ENCODE measurements around the gene VPS51.

VPS51 gene

DNA sequence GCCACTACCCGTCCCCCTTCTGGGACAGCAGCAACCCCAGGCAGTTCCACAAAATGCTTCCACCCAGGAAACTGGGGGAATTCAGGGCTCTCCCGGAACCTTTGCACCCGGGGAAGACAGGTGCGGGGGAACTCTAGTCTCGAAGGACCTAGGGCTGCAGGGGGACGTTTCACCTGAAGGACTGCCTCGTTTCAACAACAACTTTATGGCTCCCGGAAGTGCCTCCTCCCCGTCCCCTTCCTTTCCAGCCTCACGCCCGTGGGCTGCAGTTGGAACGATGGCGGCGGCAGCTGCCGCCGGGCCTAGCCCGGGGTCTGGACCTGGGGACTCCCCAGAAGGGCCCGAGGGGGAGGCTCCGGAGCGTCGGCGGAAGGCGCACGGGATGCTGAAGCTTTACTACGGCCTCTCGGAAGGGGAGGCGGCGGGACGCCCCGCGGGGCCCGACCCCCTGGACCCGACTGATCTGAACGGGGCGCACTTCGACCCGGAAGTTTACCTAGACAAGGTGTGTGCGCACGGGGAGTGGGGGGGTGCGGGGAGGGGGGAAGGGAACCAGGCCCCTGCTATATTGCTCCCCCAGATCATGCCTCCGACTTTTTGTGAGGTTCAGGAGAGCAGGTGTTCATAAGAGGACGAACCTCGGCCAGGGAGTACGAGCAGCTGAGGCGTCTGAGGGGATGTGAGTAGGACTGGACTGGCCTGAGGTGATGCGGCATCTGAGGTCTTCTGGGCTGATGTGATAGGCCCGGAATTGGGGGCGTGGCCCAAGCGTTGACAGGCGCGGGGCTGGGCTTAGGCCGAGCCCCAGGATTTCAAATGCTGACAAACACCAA lies at the start of gene VPS51:
Gene VPS51 (plus strand): TSS at position 241 of the 833 bp plus-strand sequence. CDS start 37 bp downstream, at position 278.
- H3K4me3 Mint-ChIP-seq = peak within 1 kb of the TSS; percentile 93

DNA sequence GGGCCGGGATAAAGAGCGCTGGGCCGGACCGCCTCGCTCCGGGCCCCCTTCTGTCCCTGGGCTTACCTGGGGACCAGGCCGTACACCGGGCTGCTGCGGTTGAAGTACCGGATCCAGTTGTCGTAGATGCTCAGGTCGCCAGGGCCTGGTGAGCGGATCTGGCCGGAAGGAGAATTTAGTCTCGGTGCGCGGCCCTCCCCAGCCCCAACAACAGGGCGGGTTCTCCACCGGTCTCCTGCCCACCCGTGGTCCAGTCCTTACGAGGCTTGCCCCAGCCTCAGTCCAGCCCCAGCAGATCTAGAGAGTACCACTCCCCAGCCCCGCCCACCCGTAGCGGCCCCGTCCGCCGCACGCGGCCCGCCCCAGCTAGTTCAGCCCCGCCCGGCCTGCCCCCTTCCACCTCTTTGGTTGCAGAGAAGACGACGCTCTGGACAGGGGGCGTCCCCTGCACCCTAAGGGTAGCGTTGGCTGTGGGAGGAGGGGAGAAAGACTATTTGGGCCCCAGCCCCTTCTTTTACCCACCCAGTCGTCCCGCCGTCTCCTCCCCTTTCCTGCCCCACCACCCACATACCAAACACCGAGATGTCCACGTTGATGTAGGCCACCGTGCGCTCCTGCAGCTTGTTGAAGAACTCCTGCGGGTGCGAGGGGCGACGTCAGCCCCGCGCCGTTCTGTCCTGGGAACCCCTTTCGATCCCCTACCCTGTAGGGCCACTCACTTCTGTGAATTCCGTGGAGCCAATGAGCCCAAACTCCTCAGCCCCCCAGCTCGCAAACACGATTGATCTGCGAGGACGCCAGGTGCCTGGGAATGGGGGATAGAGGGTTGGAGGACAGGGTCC lies 48.2 kb upstream of the VPS51 start:
- Mint-ChIP-seq H3K27me3 (no peaks in the 10 kb centered on the region), H3K4me3 (peak overlapping the region; percentile 87), H3K27ac (peak overlapping the region; percentile 91), H3K9me3 (ENCODE audit: low read depth) (no peaks in the 10 kb centered on the region), H3K4me1 (ENCODE audit: low read depth) (peaks cover 22% of the 10 kb centered on the region), H3K36me3 (peaks cover 3% of the 10 kb centered on the region)

More for the DNA sequence above, at the start of gene VPS51:
- no peaks in the 10 kb centered on the region for H3K27me3 Mint-ChIP-seq
- H3K27ac Mint-ChIP-seq = peak within 1 kb of the TSS; percentile 95
- H3K9me3 Mint-ChIP-seq (ENCODE audit: low read depth) = no peaks in the 10 kb centered on the region
- H3K4me1 Mint-ChIP-seq (ENCODE audit: low read depth) = peaks cover 16% of the 10 kb centered on the region
- H3K36me3 Mint-ChIP-seq = peaks cover 2% of the 10 kb centered on the region

DNA sequence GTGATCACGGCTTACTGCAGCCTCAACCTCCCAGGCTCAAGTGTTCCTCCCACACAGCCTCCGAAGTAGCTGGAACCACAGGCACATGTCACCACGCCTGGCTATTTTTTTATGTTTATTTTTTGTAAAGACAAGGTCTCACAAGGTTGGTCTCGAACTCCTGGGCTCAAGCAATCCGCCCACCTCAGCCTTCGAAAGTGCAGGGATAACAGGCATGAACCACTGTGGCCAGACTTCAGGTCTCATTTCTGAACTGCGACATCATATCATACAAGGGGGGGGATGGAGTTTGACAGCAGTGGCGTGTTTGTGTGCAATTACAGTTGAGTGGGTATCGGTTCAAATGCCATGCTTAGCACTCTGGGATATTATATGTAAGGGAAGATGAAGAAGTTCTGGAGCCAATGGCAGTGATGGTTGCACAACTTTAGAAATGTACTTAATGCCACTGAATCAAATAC lies 44.6 kb upstream of the VPS51 start:
- Mint-ChIP-seq H3K36me3 (no peaks in the 10 kb centered on the region), H3K27ac (no peak overlapping the region), H3K4me3 (no peak overlapping the region), H3K4me1 (ENCODE audit: low read depth) (peaks cover 32% of the 10 kb centered on the region), H3K27me3 (no peaks in the 10 kb centered on the region), H3K9me3 (ENCODE audit: low read depth) (no peaks in the 10 kb centered on the region)

DNA sequence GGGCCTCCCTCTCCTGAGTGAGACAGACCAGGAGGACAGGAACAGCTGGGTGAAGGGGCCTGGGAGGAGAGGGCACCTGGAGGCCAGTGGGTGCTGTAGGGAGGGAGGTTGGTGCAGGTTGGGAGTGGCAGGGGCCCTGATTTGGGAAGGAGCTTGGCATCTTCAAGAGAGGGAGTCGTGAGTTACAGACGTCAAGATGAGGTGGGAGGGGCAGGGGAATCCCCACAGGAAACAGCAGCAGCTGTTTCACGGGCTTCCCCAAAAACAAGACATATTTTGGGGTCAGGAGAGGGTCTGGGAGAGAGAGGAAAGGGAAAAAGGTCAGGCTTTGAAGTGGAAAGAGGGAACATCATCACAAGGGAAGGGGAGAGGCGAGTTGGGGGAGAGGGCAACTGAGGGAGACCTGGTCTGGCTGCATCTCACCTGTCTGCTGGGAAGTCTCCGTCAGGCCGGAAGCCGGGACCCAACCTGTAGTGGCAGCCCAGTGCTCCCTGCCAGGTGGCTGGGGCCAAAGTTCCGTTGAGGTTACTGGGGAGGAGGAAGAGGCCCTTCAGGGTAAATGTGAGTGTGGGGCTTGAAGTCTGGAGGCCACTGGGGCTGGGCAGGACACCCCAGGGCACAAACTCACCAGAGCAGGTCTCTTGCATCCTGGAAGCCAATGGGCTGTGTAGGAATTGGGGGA lies 42.0 kb upstream of the VPS51 start:
- H3K9me3 Mint-ChIP-seq (ENCODE audit: low read depth) = no peaks in the 10 kb centered on the region
- peak overlapping the region; percentile 73 for H3K4me3 Mint-ChIP-seq

DNA sequence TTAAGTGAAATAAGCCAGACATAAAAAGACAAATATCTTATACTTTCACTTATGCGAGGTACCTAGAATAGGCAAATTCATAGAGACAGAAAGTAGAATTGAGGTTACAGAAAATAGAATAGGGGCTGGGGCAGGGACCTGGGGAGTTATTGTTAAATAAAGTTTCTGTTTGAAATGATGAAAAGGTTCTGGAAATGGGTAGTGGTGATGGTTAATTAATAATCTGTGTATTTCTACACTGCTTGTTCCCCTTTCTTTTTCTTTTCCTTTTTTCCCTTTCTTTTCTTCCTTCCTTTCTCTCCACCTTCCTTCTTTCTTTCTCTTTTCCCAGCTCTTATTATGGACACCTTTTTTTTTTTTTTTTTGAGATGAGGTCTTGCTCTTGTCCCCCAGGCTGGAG lies 40.5 kb upstream of the VPS51 start:
- H3K4me1 Mint-ChIP-seq (ENCODE audit: low read depth) = peaks cover 16% of the 10 kb centered on the region
- no peaks in the 10 kb centered on the region for H3K27me3 Mint-ChIP-seq
- H3K4me3 Mint-ChIP-seq = no peak overlapping the region
- H3K36me3 Mint-ChIP-seq = no peaks in the 10 kb centered on the region
- no peaks in the 10 kb centered on the region for H3K9me3 Mint-ChIP-seq (ENCODE audit: low read depth)
- H3K27ac Mint-ChIP-seq = no peak overlapping the region

More for the DNA sequence above, 42.0 kb upstream of the VPS51 start:
- Mint-ChIP-seq H3K27ac (peak overlapping the region; percentile 62), H3K27me3 (no peaks in the 10 kb centered on the region), H3K4me1 (ENCODE audit: low read depth) (peaks cover 16% of the 10 kb centered on the region), H3K36me3 (no peaks in the 10 kb centered on the region)

DNA sequence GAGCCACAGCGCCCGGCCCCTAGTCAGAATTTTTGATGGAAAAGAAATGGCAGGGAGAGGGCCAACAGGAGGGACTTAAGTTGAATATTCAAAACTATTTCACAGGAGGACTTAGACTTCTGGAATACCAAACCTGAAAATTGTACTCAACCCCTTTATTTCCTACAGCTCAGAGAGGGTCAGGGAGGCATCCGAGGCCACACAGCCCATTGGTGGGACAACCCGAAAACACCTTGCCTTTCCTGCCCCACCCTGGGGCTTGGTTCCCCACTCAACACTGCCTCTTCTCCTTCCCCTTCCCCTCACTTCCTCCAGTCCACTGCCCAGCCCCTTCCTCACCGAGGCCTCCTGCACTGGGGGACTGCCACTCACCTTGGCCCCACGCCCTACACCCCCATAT lies 39.0 kb upstream of the VPS51 start:
- no peaks in the 10 kb centered on the region for H3K27me3 Mint-ChIP-seq
- H3K36me3 Mint-ChIP-seq = no peaks in the 10 kb centered on the region
- no peaks in the 10 kb centered on the region for H3K9me3 Mint-ChIP-seq (ENCODE audit: low read depth)
- H3K27ac Mint-ChIP-seq = no peak overlapping the region
- H3K4me1 Mint-ChIP-seq (ENCODE audit: low read depth) = peaks cover 16% of the 10 kb centered on the region
- no peak overlapping the region for H3K4me3 Mint-ChIP-seq

DNA sequence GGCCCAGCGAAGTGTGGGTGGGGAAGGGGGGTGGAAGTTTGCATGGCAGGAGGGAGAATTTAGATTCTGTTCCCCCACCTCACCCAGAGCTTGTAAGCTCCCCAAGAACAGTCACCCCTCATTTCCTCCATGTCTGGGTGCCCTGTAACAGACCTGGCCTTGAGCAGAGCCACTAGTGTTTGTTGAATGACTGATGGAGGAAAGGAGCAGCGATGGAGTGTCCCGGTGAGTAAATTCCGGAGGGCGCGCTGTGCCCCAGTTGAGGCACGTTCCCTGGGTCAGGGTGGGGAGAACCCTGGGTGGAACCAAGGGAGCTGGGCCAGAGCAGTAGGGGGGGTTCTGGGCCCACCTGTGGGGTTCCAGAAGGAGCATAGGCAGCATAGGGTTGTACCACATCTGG lies 38.5 kb upstream of the VPS51 start:
- Mint-ChIP-seq H3K4me1 (ENCODE audit: low read depth) (peaks cover 16% of the 10 kb centered on the region), H3K9me3 (ENCODE audit: low read depth) (no peaks in the 10 kb centered on the region), H3K27ac (no peak overlapping the region), H3K36me3 (no peaks in the 10 kb centered on the region), H3K4me3 (no peak overlapping the region), H3K27me3 (no peaks in the 10 kb centered on the region)

DNA sequence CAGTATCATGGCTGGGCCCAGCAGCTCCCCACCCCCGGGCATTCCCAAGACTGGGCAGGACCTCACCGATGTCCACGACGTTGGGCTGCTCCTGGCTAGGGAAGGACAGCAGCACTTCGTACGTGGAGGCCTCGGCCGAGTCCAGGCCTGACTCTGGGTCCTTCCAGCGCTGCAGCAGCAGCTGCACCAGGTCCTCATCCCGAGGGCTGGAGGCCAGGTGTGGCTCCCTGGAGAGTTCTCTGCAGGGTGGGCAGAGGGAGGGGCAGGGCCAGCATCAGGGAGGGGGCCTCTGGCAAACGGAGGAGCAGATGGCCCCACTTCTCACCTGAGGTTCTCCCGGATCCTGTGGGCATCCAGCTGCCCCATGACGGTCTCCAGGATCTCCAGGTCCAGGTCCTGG lies 38.0 kb upstream of the VPS51 start:
- H3K27ac Mint-ChIP-seq = no peak overlapping the region
- no peaks in the 10 kb centered on the region for H3K36me3 Mint-ChIP-seq
- peaks cover 16% of the 10 kb centered on the region for H3K4me1 Mint-ChIP-seq (ENCODE audit: low read depth)
- no peaks in the 10 kb centered on the region for H3K27me3 Mint-ChIP-seq
- H3K4me3 Mint-ChIP-seq = no peak overlapping the region
- H3K9me3 Mint-ChIP-seq (ENCODE audit: low read depth) = no peaks in the 10 kb centered on the region

DNA sequence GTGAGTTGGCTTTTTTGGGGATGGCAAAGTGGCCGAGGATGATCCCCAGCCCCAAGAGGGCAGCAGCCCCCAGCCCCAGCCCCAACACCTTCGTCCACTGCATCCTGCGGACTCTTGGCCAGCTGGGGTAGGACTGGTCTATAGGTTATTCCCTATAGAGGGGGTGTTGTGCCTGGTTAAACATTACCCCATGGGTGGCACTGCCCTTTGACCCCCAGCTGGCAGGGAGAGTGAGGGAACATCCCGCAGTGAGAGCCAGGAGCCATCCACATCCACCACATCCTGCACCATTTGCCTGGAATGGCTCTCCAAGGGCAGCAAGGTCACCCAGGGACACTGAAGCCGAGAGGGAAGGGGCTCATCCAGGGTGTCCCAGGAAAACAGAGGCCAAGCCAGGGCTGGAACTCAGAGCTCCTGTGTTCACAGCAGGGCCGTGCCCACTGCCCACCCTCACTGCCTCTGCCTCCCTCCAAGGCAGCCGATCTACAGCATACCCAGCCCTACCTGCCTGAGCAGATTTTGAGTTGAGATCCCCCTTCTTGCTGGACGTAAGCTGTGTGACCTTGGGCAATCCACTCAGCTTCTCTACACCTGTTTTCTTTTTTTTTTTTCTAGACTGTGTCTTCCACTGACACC lies 37.5 kb upstream of the VPS51 start, which contains the start of gene NAALADL1:
Gene NAALADL1 (minus strand): TSS at position 135 of the 636 bp plus-strand sequence. CDS start 32 bp downstream, at position 103.
- no peak within 1 kb of the TSS for H3K4me3 Mint-ChIP-seq
- H3K9me3 Mint-ChIP-seq (ENCODE audit: low read depth) = no peaks in the 10 kb centered on the region
- H3K36me3 Mint-ChIP-seq = no peaks in the 10 kb centered on the region
- no peak within 1 kb of the TSS for H3K27ac Mint-ChIP-seq
- H3K4me1 Mint-ChIP-seq (ENCODE audit: low read depth) = peaks cover 11% of the 10 kb centered on the region
- no peaks in the 10 kb centered on the region for H3K27me3 Mint-ChIP-seq

DNA sequence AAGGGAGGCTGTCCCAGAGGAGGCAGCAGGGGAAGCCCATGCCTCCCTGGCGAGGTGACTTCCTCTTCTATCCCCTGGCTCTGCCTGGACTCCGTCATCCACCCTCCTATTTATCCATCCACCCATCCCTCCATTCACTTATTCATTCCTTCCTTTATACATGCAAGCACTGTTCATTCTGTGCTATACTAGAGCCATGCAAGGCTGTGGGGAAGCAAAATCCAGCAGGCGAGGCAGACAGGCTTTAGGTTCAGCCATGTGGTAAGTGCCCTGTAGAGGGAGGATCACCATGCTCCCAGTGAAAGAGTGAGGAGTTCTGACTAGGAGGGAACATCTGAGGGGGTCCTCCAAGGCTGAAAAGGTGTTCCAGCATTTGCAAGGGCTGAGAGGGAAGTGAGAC lies 36.5 kb upstream of the VPS51 start:
- Mint-ChIP-seq H3K9me3 (ENCODE audit: low read depth) (no peaks in the 10 kb centered on the region), H3K36me3 (no peaks in the 10 kb centered on the region), H3K4me3 (no peak overlapping the region), H3K27me3 (no peaks in the 10 kb centered on the region), H3K27ac (no peak overlapping the region), H3K4me1 (ENCODE audit: low read depth) (peaks cover 2% of the 10 kb centered on the region)

DNA sequence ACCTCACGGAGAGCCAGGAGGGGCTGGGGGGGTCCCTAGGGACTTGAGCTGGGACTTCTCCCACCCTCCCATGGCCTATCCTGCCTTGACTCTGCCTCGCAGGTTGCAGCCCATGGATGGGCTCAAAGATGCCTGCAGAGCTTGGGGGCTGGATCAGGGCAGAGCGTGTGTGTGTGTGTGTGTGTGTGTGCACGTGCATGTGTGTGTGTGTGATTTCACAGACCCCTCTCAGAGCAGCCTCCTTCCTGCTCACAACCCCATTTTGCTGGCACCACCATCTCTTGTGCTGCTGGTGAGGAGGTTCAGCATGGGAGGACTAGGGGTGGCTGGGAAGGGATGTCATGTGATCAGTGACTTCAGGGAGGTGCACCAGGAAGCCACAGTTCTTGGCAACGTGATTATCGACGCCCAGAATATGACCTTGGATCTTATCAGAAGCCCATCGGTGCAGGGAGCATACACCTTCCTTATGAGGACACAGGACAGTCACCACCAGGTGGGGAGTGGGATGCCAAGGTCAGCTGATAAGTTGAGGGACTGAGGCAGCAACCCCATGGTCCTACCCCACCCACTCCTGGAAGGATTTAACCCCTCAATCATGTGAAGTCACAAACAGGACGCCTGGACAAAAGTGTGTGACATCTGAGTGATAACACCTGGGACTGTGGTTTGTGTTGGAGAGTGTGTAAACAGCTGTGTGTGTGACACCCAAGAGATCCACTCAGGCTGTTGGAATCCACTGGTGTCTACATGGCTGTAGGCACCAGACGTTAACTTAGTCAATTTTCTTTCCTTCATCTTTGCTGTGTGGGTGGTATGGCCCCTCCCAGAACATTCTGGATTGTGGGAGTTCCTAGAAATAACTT lies 35.8 kb upstream of the VPS51 start:
- H3K4me1 Mint-ChIP-seq (ENCODE audit: low read depth) = no peaks in the 10 kb centered on the region
- no peaks in the 10 kb centered on the region for H3K9me3 Mint-ChIP-seq (ENCODE audit: low read depth)
- no peak overlapping the region for H3K27ac Mint-ChIP-seq
- no peak overlapping the region for H3K4me3 Mint-ChIP-seq
- no peaks in the 10 kb centered on the region for H3K27me3 Mint-ChIP-seq
- no peaks in the 10 kb centered on the region for H3K36me3 Mint-ChIP-seq

DNA sequence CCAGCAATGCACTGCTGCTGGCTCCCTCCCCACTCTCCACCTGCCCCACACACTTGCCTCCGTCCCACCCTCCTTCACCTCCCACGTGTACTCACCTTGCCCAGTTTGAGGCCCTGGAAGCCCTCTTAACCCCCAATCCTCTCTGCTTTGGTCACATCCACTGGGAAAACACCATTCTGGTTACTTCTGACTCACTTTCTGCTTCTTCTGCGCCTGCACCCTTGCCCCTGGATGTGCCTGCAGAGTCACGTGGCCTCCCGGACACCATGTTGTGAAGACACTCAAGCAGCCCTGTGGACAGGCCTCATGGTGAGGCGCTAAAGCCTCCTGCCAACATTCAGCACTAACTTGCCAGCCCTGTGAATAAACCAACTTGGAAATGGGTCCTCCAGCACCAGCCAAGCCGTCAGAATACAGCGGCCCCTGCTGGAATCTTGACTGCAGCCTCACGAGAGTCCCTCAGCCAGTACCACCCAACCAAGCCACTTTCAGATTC lies 35.1 kb upstream of the VPS51 start:
- Mint-ChIP-seq H3K4me3 (no peak overlapping the region), H3K27ac (no peak overlapping the region), H3K36me3 (no peaks in the 10 kb centered on the region), H3K4me1 (ENCODE audit: low read depth) (no peaks in the 10 kb centered on the region), H3K9me3 (ENCODE audit: low read depth) (no peaks in the 10 kb centered on the region), H3K27me3 (no peaks in the 10 kb centered on the region)

DNA sequence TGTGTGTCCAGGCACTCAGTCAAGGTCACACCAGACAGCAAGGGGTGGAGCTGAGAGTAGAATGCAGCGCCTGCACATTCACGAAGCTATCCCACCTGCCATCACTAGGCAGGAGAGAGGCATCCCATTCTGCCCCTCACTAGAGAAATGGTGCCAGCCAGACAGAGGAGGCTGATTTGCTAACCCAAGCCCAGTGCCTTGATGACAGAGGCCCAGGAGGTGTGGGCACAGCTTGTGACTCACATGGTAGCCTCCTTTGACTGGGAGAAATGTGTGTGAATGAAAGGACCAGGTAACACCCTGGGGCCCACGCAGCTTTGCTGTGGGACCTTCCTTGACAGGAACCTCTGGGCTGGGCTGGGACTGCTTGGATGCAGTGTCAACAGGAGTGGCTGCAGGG lies 32.5 kb upstream of the VPS51 start:
- Mint-ChIP-seq H3K36me3 (no peaks in the 10 kb centered on the region), H3K27ac (no peak overlapping the region), H3K4me3 (no peak overlapping the region), H3K9me3 (ENCODE audit: low read depth) (no peaks in the 10 kb centered on the region), H3K4me1 (ENCODE audit: low read depth) (no peaks in the 10 kb centered on the region), H3K27me3 (no peaks in the 10 kb centered on the region)

All from activated naive CD8-positive, alpha-beta T cell (primary cell).